ENCODE measurements around the gene TDRD1.

DNA sequence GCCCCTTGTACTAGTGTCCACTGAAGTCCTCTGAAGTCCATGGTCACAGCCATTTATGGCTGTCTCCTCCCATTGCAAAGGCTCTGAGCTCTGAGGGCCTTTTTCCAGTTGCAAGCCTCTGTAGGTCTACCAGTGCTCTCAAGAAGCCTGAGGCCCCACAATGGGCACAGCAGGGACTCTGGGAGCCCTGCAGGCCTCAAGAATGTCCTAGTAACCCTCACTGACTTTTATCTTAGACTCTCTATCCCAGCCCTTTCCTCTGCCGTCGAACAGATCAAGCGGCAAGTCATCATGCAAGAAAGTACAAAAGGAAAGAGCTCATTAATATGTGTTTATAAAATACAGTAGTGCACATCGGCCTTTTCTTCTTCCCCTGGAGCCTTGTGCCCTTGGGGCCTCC, 83.3 kb downstream of the TDRD1 start:
- TF ChIP-seq POLR2AphosphoS5 (IDR thresholded peaks at IDR 0.05; ENCODE audit: low read depth, low read length) (no peak), SIN3A (IDR thresholded peaks at IDR 0.05; ENCODE audit: low read depth) (no peak), ATF3 (IDR thresholded peaks at IDR 0.05) (no peak), POLR2A (IDR thresholded peaks at IDR 0.05; ENCODE audit: borderline replicate concordance, extremely low read depth, insufficient read depth, insufficient read length) (no peak), RAD21 (IDR thresholded peaks at IDR 0.05; ENCODE audit: low read depth) (no peak), CBX3 (IDR thresholded peaks at IDR 0.05; ENCODE audit: low read depth) (no peak), YY1 (IDR thresholded peaks at IDR 0.05; ENCODE audit: extremely low read depth, insufficient replicate concordance, low read depth, low read length) (no peak), MAX (IDR thresholded peaks at IDR 0.05) (no peak), EZH2 (IDR thresholded peaks at IDR 0.05) (no peak), ZNF274 (IDR thresholded peaks at IDR 0.05; ENCODE audit: low read depth, low read length) (no peak), CEBPB (IDR thresholded peaks at IDR 0.05; ENCODE audit: low read depth) (no peak), EZH2phosphoT487 (IDR thresholded peaks at IDR 0.05; ENCODE audit: borderline replicate concordance) (no peak)
- TF ChIP-seq, protein P1, sequence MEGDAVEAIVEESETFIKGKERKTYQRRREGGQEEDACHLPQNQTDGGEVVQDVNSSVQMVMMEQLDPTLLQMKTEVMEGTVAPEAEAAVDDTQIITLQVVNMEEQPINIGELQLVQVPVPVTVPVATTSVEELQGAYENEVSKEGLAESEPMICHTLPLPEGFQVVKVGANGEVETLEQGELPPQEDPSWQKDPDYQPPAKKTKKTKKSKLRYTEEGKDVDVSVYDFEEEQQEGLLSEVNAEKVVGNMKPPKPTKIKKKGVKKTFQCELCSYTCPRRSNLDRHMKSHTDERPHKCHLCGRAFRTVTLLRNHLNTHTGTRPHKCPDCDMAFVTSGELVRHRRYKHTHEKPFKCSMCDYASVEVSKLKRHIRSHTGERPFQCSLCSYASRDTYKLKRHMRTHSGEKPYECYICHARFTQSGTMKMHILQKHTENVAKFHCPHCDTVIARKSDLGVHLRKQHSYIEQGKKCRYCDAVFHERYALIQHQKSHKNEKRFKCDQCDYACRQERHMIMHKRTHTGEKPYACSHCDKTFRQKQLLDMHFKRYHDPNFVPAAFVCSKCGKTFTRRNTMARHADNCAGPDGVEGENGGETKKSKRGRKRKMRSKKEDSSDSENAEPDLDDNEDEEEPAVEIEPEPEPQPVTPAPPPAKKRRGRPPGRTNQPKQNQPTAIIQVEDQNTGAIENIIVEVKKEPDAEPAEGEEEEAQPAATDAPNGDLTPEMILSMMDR (IDR thresholded peaks at IDR 0.05 in 2 of 3, conservative IDR thresholded peaks at IDR 0.05 in 1 of 3; ENCODE audit: borderline replicate concordance in 1 of 3, insufficient read depth in 1 of 3, low read depth in 2 of 3, low read length in 2 of 3), result no peak

Data from HCT116 (cell line).